ENCODE results near the gene BCL7C.

The BCL7C gene

DNA sequence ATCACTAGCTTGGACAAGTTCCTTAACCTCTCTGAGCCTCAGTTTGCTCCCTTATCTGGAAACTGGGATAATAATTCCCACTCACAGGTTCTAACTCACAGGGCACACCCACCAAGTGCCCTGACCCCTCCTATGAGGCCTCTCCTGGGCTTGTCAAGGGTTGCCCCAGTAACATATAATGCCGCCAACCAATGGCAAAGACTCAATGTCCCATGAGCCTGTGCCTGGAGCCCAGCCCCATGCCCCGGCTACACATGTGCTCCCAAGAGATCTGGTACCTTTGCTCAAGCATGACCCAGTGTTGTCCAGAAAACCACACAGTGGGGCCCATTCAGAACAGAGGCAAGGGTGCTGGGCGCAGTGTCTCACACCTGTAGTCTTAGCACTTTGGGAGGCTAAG lies 21.0 kb upstream of the BCL7C start:
- no peak overlapping the region for H3K9ac ChIP-seq
- H3K36me3 ChIP-seq (ENCODE audit: control insufficient read depth, insufficient read depth, low read length), result no peaks in the 10 kb centered on the region
- H3K4me1 ChIP-seq, result no peaks in the 10 kb centered on the region
- H2AFZ ChIP-seq, result no peak overlapping the region
- H3K9me3 ChIP-seq (ENCODE audit: control insufficient read depth, low read length), result no peaks in the 10 kb centered on the region
- no peak for TF ChIP-seq CTCF (IDR thresholded peaks at IDR 0.05)
- no peak overlapping the region for H3K27ac ChIP-seq
- H3K79me2 ChIP-seq, result no peaks in the 10 kb centered on the region
- no peak overlapping the region for H3K4me2 ChIP-seq (ENCODE audit: low read length)
- no peak overlapping the region for H3K4me3 ChIP-seq (ENCODE audit: low read depth, low read length)
- H3K27me3 ChIP-seq (ENCODE audit: control insufficient read depth, insufficient read depth, low read length), result no peaks in the 10 kb centered on the region

DNA sequence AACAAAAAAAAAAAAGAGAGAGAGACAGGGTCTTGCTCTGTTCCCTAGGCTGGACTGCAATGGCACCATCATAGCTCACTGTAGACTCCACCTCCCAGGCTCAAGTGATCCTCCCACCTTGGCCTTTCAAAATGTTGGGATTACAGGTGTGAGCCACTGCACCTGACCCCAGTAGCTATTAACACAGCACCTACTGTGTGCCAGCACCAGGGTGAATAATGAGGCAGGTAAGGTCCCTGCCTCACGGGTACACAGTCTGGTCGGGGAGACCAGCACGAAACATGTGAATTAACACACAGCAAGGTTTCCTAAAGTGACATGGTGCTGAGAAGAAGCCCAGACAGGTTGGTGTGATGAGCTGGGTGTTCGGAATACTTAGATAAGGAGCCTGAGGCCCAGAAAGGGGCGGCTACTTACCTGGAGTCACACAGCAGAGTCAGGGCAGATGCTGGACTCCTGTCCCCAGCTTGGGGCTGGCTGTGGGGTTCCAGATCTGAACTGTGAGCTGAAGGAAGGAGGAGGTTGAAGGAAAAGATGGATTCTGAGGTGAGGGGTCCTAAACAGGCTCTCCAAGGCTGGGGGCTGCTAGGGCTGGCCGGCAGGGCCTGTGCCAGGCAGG lies 19.0 kb upstream of the BCL7C start:
- Histone ChIP-seq H3K4me3 (ENCODE audit: low read depth, low read length) (no peak overlapping the region), H2AFZ (no peak overlapping the region), H3K4me1 (no peaks in the 10 kb centered on the region)

GRCh38 chr16:30910427-30911029 lies 16.7 kb upstream of the BCL7C start:
- H3K9me3 ChIP-seq (ENCODE audit: control insufficient read depth, low read length), result no peaks in the 10 kb centered on the region
- no peak for TF ChIP-seq CTCF (IDR thresholded peaks at IDR 0.05)
- no peaks in the 10 kb centered on the region for H3K27me3 ChIP-seq (ENCODE audit: control insufficient read depth, insufficient read depth, low read length)
- no peak overlapping the region for H2AFZ ChIP-seq
- no peak overlapping the region for H3K27ac ChIP-seq
- no peak overlapping the region for H3K4me3 ChIP-seq (ENCODE audit: low read depth, low read length)
- no peak overlapping the region for H3K4me2 ChIP-seq (ENCODE audit: low read length)
- no peaks in the 10 kb centered on the region for H3K4me1 ChIP-seq
- no peak overlapping the region for H3K9ac ChIP-seq
- no peaks in the 10 kb centered on the region for H3K36me3 ChIP-seq (ENCODE audit: control insufficient read depth, insufficient read depth, low read length)
- no peaks in the 10 kb centered on the region for H3K79me2 ChIP-seq

More for the DNA sequence above, 19.0 kb upstream of the BCL7C start:
- Histone ChIP-seq H3K4me2 (ENCODE audit: low read length) (no peak overlapping the region), H3K9ac (no peak overlapping the region), H3K79me2 (no peaks in the 10 kb centered on the region), H3K27ac (no peak overlapping the region), H3K9me3 (ENCODE audit: control insufficient read depth, low read length) (no peaks in the 10 kb centered on the region), H3K27me3 (ENCODE audit: control insufficient read depth, insufficient read depth, low read length) (no peaks in the 10 kb centered on the region), H3K36me3 (ENCODE audit: control insufficient read depth, insufficient read depth, low read length) (no peaks in the 10 kb centered on the region)
- TF ChIP-seq CTCF (IDR thresholded peaks at IDR 0.05), result no peak

GRCh38 chr16:30907064-30907463 lies 13.2 kb upstream of the BCL7C start:
- TF ChIP-seq CTCF (IDR thresholded peaks at IDR 0.05), result no peak
- H3K79me2 ChIP-seq, result no peaks in the 10 kb centered on the region
- no peaks in the 10 kb centered on the region for H3K27me3 ChIP-seq (ENCODE audit: control insufficient read depth, insufficient read depth, low read length)
- no peaks in the 10 kb centered on the region for H3K9me3 ChIP-seq (ENCODE audit: control insufficient read depth, low read length)
- H3K4me3 ChIP-seq (ENCODE audit: low read depth, low read length), result no peak overlapping the region
- H2AFZ ChIP-seq, result no peak overlapping the region
- no peaks in the 10 kb centered on the region for H3K4me1 ChIP-seq
- H3K36me3 ChIP-seq (ENCODE audit: control insufficient read depth, insufficient read depth, low read length), result no peaks in the 10 kb centered on the region
- H3K27ac ChIP-seq, result no peak overlapping the region
- H3K9ac ChIP-seq, result no peak overlapping the region
- no peak overlapping the region for H3K4me2 ChIP-seq (ENCODE audit: low read length)

Measured in parathyroid adenoma (tissue), 2 donors.